ENCODE measurements around the gene CHD6. TPM values are rescaled to one million over a fixed set of nuclear protein-coding genes. Genes with fewer than 3 reads are reported as not detected.
A peak's percentile ranks its signal among the peaks of the same experiment; 100 is the strongest.

Gene CHD6
- total RNA-seq, 6 donors from 2014 or later, result 25.4 to 62.9 (median 35.3) TPM

DNA sequence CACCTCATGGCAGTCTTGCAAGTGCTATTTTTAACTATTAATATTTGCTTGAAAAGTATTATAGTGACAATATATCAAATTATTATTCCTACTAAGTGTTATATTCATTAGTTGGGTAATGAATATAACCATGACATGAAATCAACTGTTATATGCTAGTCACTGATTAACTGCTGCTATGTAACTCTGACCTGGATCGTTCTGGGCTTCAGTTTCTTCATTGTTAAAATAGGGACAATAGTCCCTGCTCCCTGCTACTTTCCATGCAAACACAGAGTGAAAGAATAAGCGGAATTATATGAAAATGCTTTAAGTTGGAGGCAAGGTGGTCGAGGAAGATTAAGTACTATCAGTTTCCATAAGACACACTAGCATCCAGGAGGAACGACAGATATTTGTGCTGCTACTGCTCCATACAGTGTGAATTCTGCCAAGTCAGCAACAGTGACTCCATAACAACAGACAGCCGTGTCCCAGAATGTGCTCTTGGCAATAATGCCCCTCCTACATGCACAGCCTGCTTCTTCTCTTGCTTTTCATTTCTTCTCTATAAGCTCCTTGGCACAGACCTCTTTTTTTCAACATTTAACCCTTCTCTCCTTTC is 107.2 kb downstream of the CHD6 start:
- peaks cover 19 to 33% (median 28%) of the 10 kb centered on the region in 4 donors for H3K4me1 ChIP-seq
- no peak for DNase-seq
- no peak for ATAC-seq (ENCODE audit: low FRiP score in 2 of 2)
- H3K27ac ChIP-seq, result peak overlapping the region in 1 of 4 donors; percentile 46
- H3K36me3 ChIP-seq, result peaks cover 0 to 29% (median 7%) of the 10 kb centered on the region in 4 donors
- no peaks in the 10 kb centered on the region for H3K27me3 ChIP-seq
- H3K9me3 ChIP-seq, result no peaks in the 10 kb centered on the region
- no peak overlapping the region for H3K4me3 ChIP-seq
- WGBS, 2 donors, result 77 to 80% methylated on average over 5 of the region's 5 CpGs
- no peak for TF ChIP-seq POLR2AphosphoS5 (IDR thresholded peaks at IDR 0.05)
- TF ChIP-seq EP300 (IDR thresholded peaks at IDR 0.05), result no peak
- no peak for TF ChIP-seq POLR2A (IDR thresholded peaks at IDR 0.05)
- TF ChIP-seq, protein P1, sequence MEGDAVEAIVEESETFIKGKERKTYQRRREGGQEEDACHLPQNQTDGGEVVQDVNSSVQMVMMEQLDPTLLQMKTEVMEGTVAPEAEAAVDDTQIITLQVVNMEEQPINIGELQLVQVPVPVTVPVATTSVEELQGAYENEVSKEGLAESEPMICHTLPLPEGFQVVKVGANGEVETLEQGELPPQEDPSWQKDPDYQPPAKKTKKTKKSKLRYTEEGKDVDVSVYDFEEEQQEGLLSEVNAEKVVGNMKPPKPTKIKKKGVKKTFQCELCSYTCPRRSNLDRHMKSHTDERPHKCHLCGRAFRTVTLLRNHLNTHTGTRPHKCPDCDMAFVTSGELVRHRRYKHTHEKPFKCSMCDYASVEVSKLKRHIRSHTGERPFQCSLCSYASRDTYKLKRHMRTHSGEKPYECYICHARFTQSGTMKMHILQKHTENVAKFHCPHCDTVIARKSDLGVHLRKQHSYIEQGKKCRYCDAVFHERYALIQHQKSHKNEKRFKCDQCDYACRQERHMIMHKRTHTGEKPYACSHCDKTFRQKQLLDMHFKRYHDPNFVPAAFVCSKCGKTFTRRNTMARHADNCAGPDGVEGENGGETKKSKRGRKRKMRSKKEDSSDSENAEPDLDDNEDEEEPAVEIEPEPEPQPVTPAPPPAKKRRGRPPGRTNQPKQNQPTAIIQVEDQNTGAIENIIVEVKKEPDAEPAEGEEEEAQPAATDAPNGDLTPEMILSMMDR (IDR thresholded peaks at IDR 0.05), result no peak

DNA sequence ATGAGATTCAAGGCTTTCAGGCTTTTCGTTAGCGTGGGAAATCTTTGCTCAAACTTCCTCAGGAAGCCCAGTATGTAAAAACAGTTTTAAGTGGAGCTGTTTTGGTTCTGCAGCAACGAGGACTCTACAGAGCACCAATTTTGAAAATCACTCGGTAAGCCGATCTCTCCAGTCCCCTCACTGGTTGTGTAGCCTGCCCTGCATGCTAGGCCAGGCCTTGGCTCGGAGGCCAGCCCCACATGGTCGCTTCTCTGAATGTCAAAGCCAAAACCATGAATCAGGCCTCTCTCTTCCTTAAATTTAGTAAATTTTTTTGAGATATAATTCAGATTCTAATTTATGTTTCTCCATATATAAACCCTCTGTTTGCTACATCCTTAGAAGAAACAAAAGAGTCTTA is 108.0 kb downstream of the CHD6 start:
- 60 to 61% methylated on average over 7 of the region's 7 CpGs for WGBS, 2 donors
- Histone ChIP-seq H3K9me3 (no peaks in the 10 kb centered on the region), H3K27me3 (no peaks in the 10 kb centered on the region), H3K4me1 (peaks cover 19 to 33% (median 28%) of the 10 kb centered on the region in 4 donors), H3K27ac (no peak overlapping the region), H3K4me3 (no peak overlapping the region), H3K36me3 (peaks cover 0 to 29% (median 7%) of the 10 kb centered on the region in 4 donors)
- TF ChIP-seq EP300 (IDR thresholded peaks at IDR 0.05) (no peak), POLR2AphosphoS5 (IDR thresholded peaks at IDR 0.05) (no peak), POLR2A (IDR thresholded peaks at IDR 0.05) (no peak)
- TF ChIP-seq, protein P1 (IDR thresholded peaks at IDR 0.05), result no peak
- ATAC-seq (ENCODE audit: low FRiP score in 2 of 2), result no peak
- peak in 1 of 2 donors; percentile 43 for DNase-seq

DNA sequence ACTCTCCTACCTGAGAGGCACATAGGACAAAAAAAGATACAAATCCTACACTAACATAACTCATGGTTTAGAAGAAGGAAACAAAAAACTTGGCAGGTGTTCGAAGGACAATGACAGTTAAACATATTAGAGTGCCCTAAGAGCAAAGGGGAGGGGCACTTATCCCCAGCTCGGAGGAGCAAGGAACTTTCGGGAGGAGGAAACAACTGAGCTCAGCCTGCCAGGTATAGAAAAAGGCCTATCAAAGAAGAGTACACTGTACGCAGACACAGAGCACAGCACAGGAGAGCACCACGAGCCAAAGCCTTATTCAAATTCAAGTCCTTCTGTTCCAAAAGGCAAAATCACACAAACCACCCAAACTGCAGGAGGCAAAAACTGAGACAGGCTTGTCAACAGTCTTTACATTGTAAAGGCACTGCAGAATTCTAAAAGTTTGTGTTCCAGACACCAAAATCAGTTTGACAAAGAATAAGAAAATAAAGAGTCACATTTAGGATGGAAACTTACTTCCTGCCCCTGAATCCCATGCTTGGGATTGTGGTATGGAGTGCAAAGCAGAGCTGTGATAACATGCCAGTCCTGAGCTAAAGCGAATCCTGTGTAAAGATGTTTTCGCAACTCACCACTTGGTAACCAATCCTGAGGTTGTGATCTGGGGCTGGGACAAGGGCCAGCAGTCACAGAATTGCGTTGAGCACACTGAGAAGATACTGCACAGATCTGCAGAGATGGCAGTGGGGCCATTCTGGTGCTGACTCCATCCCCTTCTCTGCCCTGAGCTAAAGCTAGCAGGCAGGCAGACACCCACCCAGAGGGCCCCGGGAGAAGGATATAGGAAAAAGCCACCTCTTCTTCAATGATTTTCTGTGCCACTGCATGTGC is 108.6 kb downstream of the CHD6 start:
- H3K36me3 ChIP-seq, result peaks cover 0 to 27% (median 7%) of the 10 kb centered on the region in 4 donors
- no peaks in the 10 kb centered on the region for H3K9me3 ChIP-seq
- ATAC-seq (ENCODE audit: low FRiP score in 2 of 2), result peak in 1 of 2 donors; percentile 56
- H3K4me3 ChIP-seq, result no peak overlapping the region
- DNase-seq, result peak in 1 of 2 donors; percentile 33
- WGBS, 2 donors, result 37 to 45% methylated on average over 9 of the region's 9 CpGs
- peak overlapping the region in 2 of 4 donors; percentile 18 to 48 for H3K27ac ChIP-seq
- peaks cover 19 to 33% (median 28%) of the 10 kb centered on the region in 4 donors for H3K4me1 ChIP-seq
- TF ChIP-seq, protein P1 (IDR thresholded peaks at IDR 0.05), result no peak
- no peak for TF ChIP-seq POLR2AphosphoS5 (IDR thresholded peaks at IDR 0.05)
- TF ChIP-seq POLR2A (IDR thresholded peaks at IDR 0.05), result no peak
- TF ChIP-seq EP300 (IDR thresholded peaks at IDR 0.05), result no peak
- H3K27me3 ChIP-seq, result no peaks in the 10 kb centered on the region

DNA sequence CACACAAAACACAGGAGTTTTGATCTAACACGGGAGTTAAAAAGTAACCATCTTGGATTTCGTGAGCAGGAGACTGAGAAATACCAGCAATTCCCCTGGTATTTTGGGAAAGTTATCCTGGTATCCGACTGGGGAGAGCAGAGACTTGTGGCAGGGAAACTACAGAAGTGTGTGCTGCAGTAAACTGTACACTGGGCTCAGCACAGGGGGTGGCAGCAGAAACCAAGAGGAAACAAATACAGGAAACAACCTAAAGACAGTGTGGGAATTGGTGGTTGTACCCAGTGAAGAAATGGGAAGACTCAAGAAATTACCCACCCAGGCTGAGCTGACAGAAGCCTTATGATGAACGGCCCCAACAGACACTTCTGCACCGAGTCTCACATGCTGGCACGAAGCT is 109.8 kb downstream of the CHD6 start:
- Histone ChIP-seq H3K27me3 (no peaks in the 10 kb centered on the region), H3K9me3 (no peaks in the 10 kb centered on the region), H3K4me1 (peaks cover 19 to 33% (median 28%) of the 10 kb centered on the region in 4 donors), H3K27ac (peak overlapping the region in 2 of 4 donors; percentile 17 to 29), H3K4me3 (no peak overlapping the region), H3K36me3 (peaks cover 0 to 16% (median 5%) of the 10 kb centered on the region in 4 donors)
- no peak for TF ChIP-seq POLR2A (IDR thresholded peaks at IDR 0.05)
- TF ChIP-seq, protein P1 (IDR thresholded peaks at IDR 0.05), result no peak
- no peak for DNase-seq
- ATAC-seq (ENCODE audit: low FRiP score in 2 of 2), result no peak
- 48 to 52% methylated on average over 6 of the region's 6 CpGs for WGBS, 2 donors

Data from upper lobe of left lung (tissue), 6 donors.